Erythroblast (primary cell): ENCODE data around the gene TTC27.

Experiments used
- GATA1 ChIP-seq: IDR thresholded peaks from 2 replicates; pipeline ENCODE4 v1.6.1; 2011; ENCODE audit warnings: low read depth, mild to moderate bottlenecking, control low read depth, low read length, moderate library complexity
- POLR2A ChIP-seq: IDR thresholded peaks from 2 replicates; pipeline ENCODE4 v1.6.1; 2011; ENCODE audit warnings: mild to moderate bottlenecking, low read length

GRCh38 chr2:32745675-32746074 is 117.8 kb downstream of the TTC27 start:
- no peak for TF ChIP-seq POLR2A
- TF ChIP-seq GATA1, result no peak
